T47D (cell line): ENCODE data around the gene CAMKK1.

Experiments used
- DNase-seq, 2 experiments: peaks; one replicate each; pipeline versions ENCODE4 v3.0.0 to v3.0.0-alpha.2; 2011 to 2012; ENCODE audit warnings: low read depth in 1 of 2, low spot score in 1 of 2
- JUND ChIP-seq: IDR thresholded peaks from 2 replicates; pipeline ENCODE4 v1.6.1; 2012; ENCODE audit warnings: low read depth
- in situ Hi-C: cut with HindIII; loops from 2 replicates; pipeline ENCODE4 v1.10.0; 2016; ENCODE audit warnings: low sequenced_read_pairs, low pct_unique_long_range_greater_than_20kb

The CAMKK1 gene

DNA sequence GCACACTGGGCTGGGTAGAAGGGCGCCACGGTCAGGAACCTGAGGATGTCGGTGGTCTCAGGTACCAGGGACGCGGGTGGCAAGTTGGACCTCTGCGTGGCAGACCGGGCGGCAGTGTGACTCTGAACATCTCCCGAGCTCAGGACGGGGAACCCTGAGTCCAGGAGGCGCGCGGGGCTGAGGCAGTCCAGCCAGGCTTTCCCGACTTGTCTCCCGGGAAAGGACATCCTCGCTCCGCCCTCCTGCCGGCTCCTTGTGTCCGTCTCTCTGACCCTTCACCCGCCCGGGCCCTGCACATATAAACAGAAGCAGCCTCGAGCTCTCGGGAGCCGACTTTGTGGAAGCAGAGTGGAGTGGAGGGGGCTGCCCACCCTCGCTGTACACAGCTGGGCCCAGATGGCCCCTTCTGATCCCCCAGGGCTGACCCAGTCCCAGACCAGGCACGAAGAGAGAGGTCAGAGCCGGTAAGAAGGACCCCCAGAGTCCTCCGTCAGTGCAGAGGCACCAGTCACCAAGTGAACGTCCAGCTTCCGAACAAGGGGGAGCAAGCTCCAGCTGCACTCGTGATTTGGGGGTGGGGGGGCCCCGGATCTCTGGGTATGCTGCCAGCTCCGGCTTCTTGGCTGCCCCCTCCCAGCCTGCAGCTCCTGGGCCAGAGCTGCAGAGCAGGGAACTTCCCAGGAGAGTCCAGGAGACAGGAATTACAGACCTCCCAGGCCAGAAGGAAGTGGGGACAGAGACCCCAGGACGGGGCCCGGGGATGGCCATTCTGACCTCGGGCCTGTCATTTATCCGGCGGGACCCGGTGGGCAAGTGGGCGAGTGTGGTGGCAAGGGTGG, 31.9 kb upstream of the CAMKK1 start:
- no peak for DNase-seq
- in situ Hi-C loops: no loop called here
- no peak for TF ChIP-seq JUND

DNA sequence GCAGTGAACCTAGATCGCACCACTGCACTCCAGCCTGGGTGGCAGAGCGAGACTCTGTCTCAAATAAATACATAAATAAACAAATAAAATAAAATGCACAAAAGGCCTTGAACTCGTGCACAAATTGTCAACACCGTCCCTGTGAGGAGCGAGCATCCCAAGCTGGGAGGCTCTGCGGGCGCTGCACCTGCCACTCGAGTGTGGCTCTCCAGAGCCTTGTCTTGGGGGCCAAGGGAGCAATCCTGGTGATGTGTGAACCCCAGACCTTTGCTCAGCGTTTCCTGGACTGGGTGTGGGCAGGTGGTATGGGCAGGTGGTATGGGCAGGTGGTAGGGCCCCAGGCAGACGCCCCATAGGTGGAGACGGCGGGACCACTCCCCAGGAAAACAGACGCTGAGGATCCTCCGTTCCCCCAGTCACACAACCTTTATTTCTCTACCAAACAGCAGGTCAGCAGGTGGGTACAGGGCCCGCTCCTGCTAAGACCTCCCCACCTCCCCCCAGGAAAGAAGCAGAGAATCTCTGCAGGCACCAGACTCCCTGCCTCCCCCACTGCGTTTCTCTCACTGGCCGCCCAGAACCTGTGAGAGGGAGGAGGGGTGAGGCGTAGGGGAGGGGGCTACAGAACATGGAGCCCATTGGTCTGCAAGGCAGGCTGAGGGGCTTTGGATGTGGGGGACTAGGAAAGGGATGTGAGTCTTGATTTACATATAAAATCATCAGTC, 30.8 kb upstream of the CAMKK1 start:
- in situ Hi-C loops: no loop called here

DNA sequence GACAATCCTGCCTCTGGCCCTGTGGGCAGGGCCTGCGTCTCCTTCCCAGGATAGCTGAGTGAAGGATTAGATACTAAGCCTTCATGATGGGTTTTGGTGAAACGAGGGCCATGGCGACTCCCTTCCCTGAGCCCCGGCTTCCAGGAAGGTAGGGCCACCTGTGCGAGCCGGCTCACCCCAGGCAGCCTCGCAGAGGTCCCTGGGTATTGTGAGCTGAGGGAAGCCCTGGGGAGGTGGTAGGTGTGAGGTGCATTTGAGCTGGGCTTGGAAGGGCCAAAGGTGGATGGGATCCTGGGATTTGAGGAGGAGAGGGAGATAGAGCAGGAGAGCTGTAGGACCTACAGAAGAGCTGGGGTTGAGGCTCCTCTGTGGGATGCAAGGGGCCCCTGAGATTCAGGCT, 29.9 kb upstream of the CAMKK1 start:
- no peak for TF ChIP-seq JUND
- in situ Hi-C loops: no loop called here
- no peak for DNase-seq

More for the DNA sequence above, 30.8 kb upstream of the CAMKK1 start:
- TF ChIP-seq JUND: no peak
- no peak for DNase-seq

DNA sequence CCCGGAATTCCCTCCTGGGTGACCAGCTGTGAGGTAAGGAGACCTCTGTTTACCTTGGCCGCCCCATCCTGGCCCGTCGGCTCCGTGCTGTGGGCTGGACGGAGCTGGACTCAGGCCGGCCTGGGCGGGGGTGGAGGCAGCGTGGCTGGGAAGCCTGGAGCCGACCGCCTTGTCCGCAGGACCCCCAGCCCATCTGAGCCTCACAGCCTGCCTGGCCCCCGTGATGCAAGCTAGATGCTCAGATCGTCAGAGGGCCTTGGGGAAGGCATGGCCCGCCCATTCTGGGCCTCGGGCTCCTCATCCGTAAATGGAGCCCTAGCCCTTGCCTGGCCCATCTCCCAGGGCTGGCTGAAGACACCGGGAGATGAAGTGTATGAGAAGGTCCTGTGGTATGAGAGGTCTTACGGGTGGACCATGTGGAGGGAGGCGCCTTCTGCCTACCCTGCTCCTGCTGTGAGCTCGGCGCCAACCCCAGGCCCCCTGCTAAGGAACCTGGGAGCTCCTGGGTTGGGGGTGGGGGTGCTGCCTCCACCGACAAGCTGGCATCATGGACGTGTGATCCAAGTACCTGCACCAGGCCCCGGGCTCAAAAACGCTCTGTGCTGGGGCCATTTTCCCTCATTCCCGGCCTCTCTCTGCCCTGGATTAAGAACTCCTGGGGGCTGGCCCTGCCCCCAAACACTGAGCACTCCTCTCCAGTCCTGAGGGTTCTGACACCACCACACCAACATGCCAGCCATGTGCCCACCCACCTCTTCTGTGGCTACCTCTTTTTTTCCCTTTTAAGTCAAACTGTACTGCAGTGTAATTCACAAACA, 28.9 kb upstream of the CAMKK1 start:
- in situ Hi-C loops: no loop called here

DNA sequence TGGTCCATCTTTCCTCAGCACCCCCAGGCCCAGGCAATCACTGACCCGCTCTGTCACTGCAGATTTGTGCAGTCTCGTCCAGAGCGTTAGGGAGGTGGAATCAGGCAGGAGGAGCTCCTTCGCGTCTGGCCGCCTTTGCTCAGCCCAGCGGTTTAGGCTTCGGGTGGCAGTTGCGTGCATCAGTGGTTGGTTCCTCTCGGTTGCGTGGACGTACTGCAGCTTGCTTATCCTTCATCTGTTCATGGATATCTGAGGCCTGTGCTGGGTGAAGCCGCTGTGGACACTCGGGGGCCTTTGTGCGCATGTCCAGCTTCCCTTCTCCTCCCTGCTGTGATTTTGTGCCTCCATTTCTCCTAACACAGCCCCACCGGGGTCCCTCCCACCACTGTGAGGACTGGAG, 28.2 kb upstream of the CAMKK1 start:
- TF ChIP-seq JUND: no peak
- no peak for DNase-seq
- in situ Hi-C loops: no loop called here

More for the DNA sequence above, 28.9 kb upstream of the CAMKK1 start:
- DNase-seq: no peak
- no peak for TF ChIP-seq JUND

DNA sequence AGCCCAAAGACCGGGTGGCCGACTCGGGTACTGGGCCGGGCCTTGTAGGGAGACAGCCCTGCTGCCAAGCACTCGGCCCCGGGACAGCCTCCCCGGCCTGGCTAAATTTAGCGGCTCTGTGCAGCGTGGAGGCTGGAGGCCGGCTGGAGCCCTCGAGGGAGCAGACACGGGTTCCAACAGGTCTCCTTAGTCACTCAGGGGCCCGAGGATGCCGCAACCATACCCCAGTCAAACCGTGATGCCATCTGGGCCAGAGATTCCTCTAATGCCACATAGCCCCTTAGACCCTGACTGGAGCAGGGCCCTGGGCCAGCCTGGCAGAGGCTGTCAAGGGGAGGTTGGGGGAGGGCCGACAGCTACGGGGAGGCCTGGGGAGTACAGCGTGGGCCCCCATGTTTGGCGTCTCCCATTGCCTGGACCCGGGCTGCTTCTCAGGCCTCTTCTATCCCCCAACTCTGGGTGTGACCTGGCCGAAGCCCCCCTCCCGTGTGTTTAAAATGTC, 26.3 kb upstream of the CAMKK1 start:
- in situ Hi-C loops: no loop called here
- TF ChIP-seq JUND: no peak
- DNase-seq: no peak

DNA sequence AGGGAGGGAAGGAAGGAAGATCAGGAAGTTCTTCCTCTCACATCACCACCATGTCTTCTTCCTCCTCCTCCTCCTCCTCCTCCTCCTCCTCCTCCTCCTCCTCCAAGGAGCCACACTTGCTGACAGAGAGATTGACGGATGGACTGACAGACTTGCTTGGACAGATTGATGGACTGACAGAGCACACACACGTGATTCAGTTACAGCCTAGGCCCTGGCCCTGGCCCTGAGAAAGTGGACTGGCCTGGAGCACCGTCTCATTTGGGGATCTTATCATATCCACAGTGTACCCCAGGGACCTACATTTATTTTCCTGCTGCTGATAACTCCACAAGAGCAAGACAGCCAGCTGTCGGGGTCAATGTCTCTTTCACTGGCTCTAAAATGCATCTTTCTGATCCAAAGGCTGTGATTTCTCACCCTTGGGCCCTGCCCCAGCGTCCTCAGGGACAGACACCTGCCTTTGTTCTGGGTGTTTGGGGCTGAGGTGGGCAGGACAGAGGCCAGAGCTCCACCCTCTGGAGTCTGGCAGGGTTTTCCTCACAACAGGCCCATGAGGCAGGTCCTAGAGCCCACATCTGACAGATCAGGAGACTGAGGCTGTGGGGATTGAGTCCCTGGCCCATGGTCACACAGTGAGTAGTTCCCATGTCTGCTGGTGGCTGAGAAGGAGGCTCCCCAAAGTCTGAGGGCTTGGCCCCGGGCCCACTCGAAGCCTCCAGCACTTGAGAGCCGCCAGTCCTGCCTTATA, 25.7 kb upstream of the CAMKK1 start:
- DNase-seq: no peak
- in situ Hi-C loops: no loop called here
- TF ChIP-seq JUND: no peak

DNA sequence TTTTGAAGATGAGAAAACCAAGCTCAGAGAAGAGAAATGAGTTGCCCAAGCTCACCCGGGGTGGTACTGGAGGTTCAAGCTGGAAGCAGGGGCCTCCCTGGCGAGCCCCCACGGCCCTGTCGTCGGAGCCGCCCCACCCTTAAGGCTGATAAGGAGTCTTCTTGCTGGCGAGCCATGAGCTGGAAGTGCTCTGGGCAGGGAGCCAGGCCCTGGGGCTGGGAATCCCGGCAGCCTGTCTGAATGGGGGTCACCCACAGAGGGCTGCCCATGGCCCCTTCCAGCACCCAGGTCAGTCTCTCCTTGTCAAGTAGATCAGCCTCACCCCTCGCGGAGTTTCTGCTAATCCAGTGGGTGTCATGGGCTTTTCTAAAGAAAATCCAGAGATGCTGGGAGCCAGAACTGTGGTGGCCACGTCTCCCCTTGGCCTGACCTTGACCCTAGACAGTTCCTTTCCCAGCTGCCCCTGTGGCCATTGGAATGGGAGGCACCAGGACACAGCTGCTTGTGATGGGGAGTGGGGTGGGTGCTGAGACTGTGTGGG, 24.6 kb upstream of the CAMKK1 start:
- in situ Hi-C loops: no loop called here
- no peak for DNase-seq
- no peak for TF ChIP-seq JUND

DNA sequence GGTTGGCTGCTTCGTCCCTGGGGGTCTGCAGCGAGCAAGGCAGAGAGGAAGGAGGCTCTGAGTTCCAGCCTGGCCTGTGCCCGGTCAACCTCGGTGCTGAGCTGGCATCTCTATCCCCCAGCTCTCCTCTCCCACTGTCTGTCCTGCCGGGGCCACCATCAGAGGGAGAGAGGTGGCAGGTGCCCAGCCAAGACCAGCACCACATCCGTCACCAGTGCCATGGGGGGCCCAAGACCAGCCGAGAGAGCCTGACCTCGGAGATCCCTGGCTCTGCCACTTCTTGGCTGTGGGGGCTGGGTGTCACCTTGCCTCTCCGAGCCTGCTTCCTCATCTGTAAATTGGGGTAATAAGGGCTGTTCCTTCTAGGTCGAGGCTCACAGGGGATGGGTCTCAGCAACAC, 24.0 kb upstream of the CAMKK1 start:
- no peak for TF ChIP-seq JUND
- DNase-seq: no peak
- in situ Hi-C loops: no loop called here

DNA sequence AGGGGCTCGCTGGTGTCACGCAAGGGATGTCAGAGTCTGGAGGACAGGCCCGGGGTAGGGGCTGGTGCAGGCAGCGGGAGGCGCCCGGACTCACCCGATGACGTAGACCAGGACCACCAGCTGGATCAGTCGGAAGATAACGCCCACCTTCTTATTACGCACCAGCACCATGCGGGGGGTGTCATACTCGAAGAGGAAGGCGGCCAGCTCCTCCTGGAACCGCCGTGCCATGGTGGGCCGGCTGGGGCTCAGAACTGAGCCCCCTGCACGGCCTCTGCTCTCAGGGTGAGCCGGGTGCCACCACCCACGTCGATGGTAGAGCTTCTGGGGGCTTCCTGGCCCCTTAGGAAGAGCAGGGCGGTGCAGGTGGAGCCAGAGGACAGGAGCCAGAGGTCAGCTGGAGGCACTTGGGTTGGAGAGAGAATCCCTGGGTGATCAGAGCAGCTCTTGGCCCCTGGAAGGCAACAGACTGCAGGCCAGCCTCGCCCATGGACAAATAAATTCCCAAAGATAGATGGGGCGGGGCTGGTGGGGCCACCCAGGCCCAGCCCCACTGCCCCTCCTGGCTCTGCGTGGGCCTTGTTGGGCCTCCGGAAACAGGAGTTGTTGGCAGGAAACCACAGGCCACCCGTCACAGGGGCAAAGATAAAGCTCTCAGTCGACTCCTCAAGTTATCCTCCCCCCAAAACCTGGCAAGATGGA, 23.3 kb upstream of the CAMKK1 start, which contains the start of gene P2RX1:
P2RX1 (minus strand) TSS at position 471 of the 702 bp plus-strand sequence; CDS start at position 231, 240 bp downstream.
- in situ Hi-C loops: no loop called here
- no peak for DNase-seq
- no peak for TF ChIP-seq JUND

DNA sequence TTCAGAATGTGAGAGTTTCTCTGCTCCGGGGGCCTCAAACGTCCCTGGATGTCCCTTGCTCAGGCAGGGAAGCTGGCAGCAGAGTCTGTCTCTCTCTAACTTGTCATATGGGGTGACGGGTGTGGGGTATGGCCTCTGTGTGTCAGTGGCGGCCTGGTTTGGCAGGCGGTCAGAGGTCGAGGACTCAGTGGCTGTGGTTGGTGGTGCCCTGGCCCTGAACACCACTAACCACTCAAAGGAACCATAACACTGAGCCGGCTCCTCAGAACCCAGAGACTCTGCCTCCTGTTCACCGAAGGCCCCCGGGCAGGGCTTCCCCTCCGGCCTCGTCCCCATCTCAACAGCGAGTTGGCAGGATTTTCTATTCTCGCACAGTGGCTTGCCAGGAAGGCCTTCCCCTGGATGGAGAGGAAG, 22.7 kb upstream of the CAMKK1 start:
- no peak for TF ChIP-seq JUND
- in situ Hi-C loops: no loop called here
- no peak for DNase-seq
